IMR-90 (cell line): ENCODE measurements around the gene MEGF9. TPM values are rescaled to one million over a fixed set of nuclear protein-coding genes. Genes with fewer than 3 reads are reported as not detected.

Experiments used
- ATAC-seq: fragments of 200-7000 bp; cut with Tn5 transposase; 2 replicates; pipeline ENCODE4 v1.9.1; 2020; ENCODE audit warnings: low read depth, mild to moderate bottlenecking, moderate library complexity
- BruUV-seq: library from RNA; stranded (reverse); fragments of 400-500 nt; replicated peaks from 2 replicates; lab custom pipeline; 2021; lab: Mats Ljungman, UMichigan
- CTCF ChIA-PET: fragments of 300-600 bp; formaldehyde crosslinking; extraction: SDS; loops from one replicate; lab custom pipeline; 2021; ENCODE audit warnings: antibody characterized with exemption; lab: Yijun Ruan, JAX
- POLR2A ChIA-PET: fragments of 300-600 bp; sonication (Branson Sonifier 250); formaldehyde crosslinking; loops from one replicate; lab custom pipeline; 2022; ENCODE audit warnings: antibody characterized with exemption; ENCODE audit not compliant: unreplicated experiment; lab: Charles Lee
- DNase-seq: peaks from one replicate; pipeline ENCODE4 v3.0.0; 2013
- H2AFZ ChIP-seq: replicated peaks from 2 replicates; pipeline ENCODE3; 2013; ENCODE audit warnings: low read length, mild to moderate bottlenecking; ENCODE audit not compliant: poor library complexity
- H2AK5ac ChIP-seq: 2 replicates; pipeline ENCODE4 v1.6.1; 2013; ENCODE audit warnings: low read depth, low read length, inconsistent platforms
- H2AK9ac ChIP-seq: replicated peaks from 2 replicates; pipeline ENCODE3; 2013; ENCODE audit warnings: mild to moderate bottlenecking, low read depth, low read length, moderate library complexity; ENCODE audit not compliant: poor library complexity
- H2BK120ac ChIP-seq: 2 replicates; pipeline ENCODE4 v1.6.1; 2013; ENCODE audit warnings: low read depth, low read length, inconsistent platforms
- H2BK15ac ChIP-seq: 3 replicates; pipeline ENCODE4 v1.6.1; 2013; ENCODE audit warnings: low read depth, low read length, inconsistent platforms
- H2BK20ac ChIP-seq: 2 replicates; pipeline ENCODE4 v1.6.1; 2013; ENCODE audit warnings: low read depth, mild to moderate bottlenecking, inconsistent platforms, low read length, moderate library complexity
- H2BK5ac ChIP-seq: 2 replicates; pipeline ENCODE4 v1.6.1; 2013; ENCODE audit warnings: mild to moderate bottlenecking, low read depth, low read length, inconsistent platforms; ENCODE audit not compliant: poor library complexity, severe bottlenecking
- H3K14ac ChIP-seq: replicated peaks from 2 replicates; pipeline ENCODE4 v1.6.1; 2013; ENCODE audit warnings: low read depth, low read length, inconsistent platforms
- H3K18ac ChIP-seq: 2 replicates; pipeline ENCODE4 v1.6.1; 2013; ENCODE audit warnings: low read depth, low read length, control low read depth
- H3K23ac ChIP-seq: 2 replicates; pipeline ENCODE4 v1.6.1; 2013; ENCODE audit warnings: low read depth, low read length, inconsistent platforms
- H3K27ac ChIP-seq: 2 replicates; pipeline ENCODE4 v1.5.1; 2013; ENCODE audit warnings: mild to moderate bottlenecking, control low read depth, low read length; ENCODE audit not compliant: insufficient read depth
- H3K27me3 ChIP-seq: 2 replicates; pipeline ENCODE4 v1.6.1; 2013; ENCODE audit warnings: low read length; ENCODE audit not compliant: control insufficient read depth, insufficient read depth
- H3K36me3 ChIP-seq: 2 replicates; pipeline ENCODE4 v1.6.1; 2013; ENCODE audit warnings: low read length, mixed read lengths; ENCODE audit not compliant: control insufficient read depth, insufficient read depth
- H3K4ac ChIP-seq: 2 replicates; pipeline ENCODE4 v1.6.1; 2013; ENCODE audit warnings: low read depth, low read length, inconsistent platforms
- H3K4me1 ChIP-seq: 2 replicates; pipeline ENCODE4 v1.6.1; 2013; ENCODE audit warnings: low read length, mixed read lengths; ENCODE audit not compliant: control insufficient read depth, insufficient read depth
- H3K4me2 ChIP-seq: 2 replicates; pipeline ENCODE4 v1.6.1; 2013; ENCODE audit warnings: low read depth, mild to moderate bottlenecking, control low read depth, low read length, moderate library complexity
- H3K4me3 ChIP-seq: 2 replicates; pipeline ENCODE4 v1.5.1; 2013; ENCODE audit warnings: low read depth, mild to moderate bottlenecking, control low read depth, low read length, moderate library complexity; ENCODE audit not compliant: insufficient read depth
- H3K56ac ChIP-seq: 2 replicates; pipeline ENCODE4 v1.6.1; 2013; ENCODE audit warnings: low read length, inconsistent platforms; ENCODE audit not compliant: insufficient read depth; ENCODE audit errors: extremely low read depth
- H3K79me1 ChIP-seq, 2 experiments: 2 replicates each; pipeline ENCODE4 v1.6.1; 2013; ENCODE audit warnings: low read length in 2 of 2, inconsistent platforms in 1 of 2, low read depth in 1 of 2
- H3K9ac ChIP-seq: 2 replicates; pipeline ENCODE4 v1.6.1; 2013; ENCODE audit warnings: low read depth, low read length, control low read depth
- H3K9me1 ChIP-seq: 2 replicates; pipeline ENCODE4 v1.6.1; 2013; ENCODE audit warnings: low read length, inconsistent platforms; ENCODE audit not compliant: insufficient read depth
- H3K9me3 ChIP-seq: 2 replicates; pipeline ENCODE4 v1.6.1; 2013; ENCODE audit warnings: low read length; ENCODE audit not compliant: control insufficient read depth, insufficient read depth
- H4K20me1 ChIP-seq: 2 replicates; pipeline ENCODE4 v1.6.1; 2013; ENCODE audit warnings: low read length, inconsistent platforms; ENCODE audit not compliant: insufficient read depth
- H4K5ac ChIP-seq: 2 replicates; pipeline ENCODE4 v1.6.1; 2013; ENCODE audit warnings: mild to moderate bottlenecking, low read depth, low read length, control low read depth
- H4K8ac ChIP-seq, 2 experiments: 2 replicates each; pipeline ENCODE4 v1.6.1; 2013; ENCODE audit warnings: low read depth in 2 of 2, low read length in 2 of 2, control low read depth in 1 of 2, inconsistent platforms in 1 of 2
- H4K91ac ChIP-seq: 2 replicates; pipeline ENCODE4 v1.6.1; 2013; ENCODE audit warnings: low read depth, low read length, inconsistent platforms; ENCODE audit not compliant: insufficient read depth
- CEBPB ChIP-seq: IDR thresholded peaks from 2 replicates; pipeline ENCODE4 v1.6.1; 2012; ENCODE audit warnings: low read depth, low read length, improper control_type of control experiment
- CHD1 ChIP-seq: IDR thresholded peaks from 2 replicates; pipeline ENCODE4 v1.6.1; 2012; ENCODE audit warnings: low read depth, low read length, improper control_type of control experiment
- MAFK ChIP-seq: IDR thresholded peaks from 2 replicates; pipeline ENCODE4 v1.6.1; 2012; ENCODE audit warnings: low read depth, low read length, improper control_type of control experiment
- MAZ ChIP-seq: IDR thresholded peaks from 2 replicates; pipeline ENCODE4 v1.6.1; 2012; ENCODE audit warnings: low read depth, mild to moderate bottlenecking, low read length, improper control_type of control experiment, moderate library complexity, borderline replicate concordance
- MXI1 ChIP-seq: IDR thresholded peaks from 2 replicates; pipeline ENCODE4 v1.6.1; 2012; ENCODE audit warnings: low read depth, mild to moderate bottlenecking, low read length, moderate library complexity, borderline replicate concordance
- NFE2L2 ChIP-seq: fragments of 150-350 bp; IDR thresholded peaks from 2 replicates; pipeline ENCODE4 v1.6.1; 2016; ENCODE audit warnings: low read depth, mild to moderate bottlenecking, low read length
- RAD21 ChIP-seq: IDR thresholded peaks from 2 replicates; pipeline ENCODE4 v1.6.1; 2012; ENCODE audit warnings: low read length, improper control_type of control experiment
- RCOR1 ChIP-seq: IDR thresholded peaks from 2 replicates; pipeline ENCODE4 v1.6.1; 2012; ENCODE audit warnings: mild to moderate bottlenecking, low read length, improper control_type of control experiment; ENCODE audit not compliant: insufficient replicate concordance
- RFX5 ChIP-seq: IDR thresholded peaks from 2 replicates; pipeline ENCODE4 v1.8.0; 2012; ENCODE audit warnings: low read depth, mild to moderate bottlenecking, low read length, moderate library complexity
- WGBS, 2 experiments: methylation state at CpG; one replicate each; pipeline versions ENCODE4 v1.1.5 to v1.1.7; 2013; ENCODE audit warnings: missing lambda C conversion rate in 2 of 2; ENCODE audit not compliant: insufficient read length in 1 of 2; ENCODE audit errors: extremely low coverage in 2 of 2; 5-methylcytosine and 5-hydroxymethylcytosine counted together
- dilution Hi-C: fragments of 300-500 bp; cut with HindIII; formaldehyde crosslinking; loops from one replicate; pipeline ENCODE4 v1.14.3; 2018; ENCODE audit warnings: low sequenced_read_pairs; ENCODE audit not compliant: unreplicated experiment
- in situ Hi-C: fragments of 300-500 bp; cut with MboI; formaldehyde crosslinking; loops from 3 replicates; pipeline ENCODE4 v1.14.3; 2019; ENCODE audit warnings: low sequenced_read_pairs, inconsistent platforms, mixed read lengths
- intact Hi-C: fragments of 100-400 bp; cut with micrococcal nuclease; formaldehyde crosslinking; loops from 2 replicates; pipeline ENCODE4 v1.10.0; 2022
- polyA plus RNA-seq, 3 experiments: library from polyadenylated mRNA; depleted of rRNA; stranded (reverse); fragments of >200 nt; gene quantifications; 2 replicates each; pipeline ENCODE4 v1.2.3, GENCODE V29; 2012; ENCODE audit warnings: low replicate concordance in 1 of 3
- total RNA-seq: library from RNA; depleted of rRNA; stranded (reverse); fragments of >200 nt; gene quantifications from 2 replicates; pipeline ENCODE4 v1.2.3, GENCODE V29; 2012
- TF ChIP-seq, protein P1 (sequence below): fragments of 150-350 bp; IDR thresholded peaks from 2 replicates; pipeline ENCODE4 v1.6.1; 2016; ENCODE audit warnings: low read depth, mild to moderate bottlenecking, low read length, moderate library complexity, borderline replicate concordance
- TF ChIP-seq, protein P2 (sequence below): conservative IDR thresholded peaks from 2 replicates; pipeline ENCODE4 v1.5.1; 2012; ENCODE audit warnings: mild to moderate bottlenecking, low read depth, low read length, improper control_type of control experiment
- TF ChIP-seq, protein P3 (sequence below): fragments of 150-350 bp; IDR thresholded peaks from 2 replicates; pipeline ENCODE4 v1.6.1; 2017; ENCODE audit warnings: mild to moderate bottlenecking, antibody characterized with exemption, low read length, low read depth

MEGF9 gene
- total and polyA plus RNA-seq, 2 of the 4 experiments (the other 2 are of a cell fraction): 3.4 TPM

DNA sequence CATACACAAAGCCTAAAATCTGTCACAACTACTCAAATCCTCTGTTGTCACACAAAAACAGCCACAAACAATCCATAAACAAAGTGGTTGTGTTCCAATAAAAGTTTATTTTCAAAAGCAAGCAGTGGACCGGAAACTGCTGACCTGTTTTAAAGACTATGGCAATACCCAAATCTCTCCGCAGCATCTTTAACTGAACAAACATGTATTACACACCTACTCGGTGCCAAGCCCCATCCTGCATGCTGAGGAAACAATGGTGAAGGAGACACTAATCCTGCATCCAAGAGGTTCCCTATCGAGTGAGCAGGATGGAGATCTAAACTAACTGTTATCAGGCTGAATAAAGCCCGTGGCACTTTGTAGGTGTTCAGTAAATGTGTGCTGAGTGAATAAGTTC is 145.5 kb downstream of the MEGF9 start:
- Histone ChIP-seq H2BK20ac (no peak overlapping the region), H3K27ac (no peak overlapping the region), H4K20me1 (no peaks in the 10 kb centered on the region), H4K91ac (no peak overlapping the region), H2AK5ac (no peak overlapping the region), H2BK15ac (no peak overlapping the region), H3K9me1 (peaks cover 7% of the 10 kb centered on the region), H3K4me1 (peaks cover 3% of the 10 kb centered on the region; the same call in 1 of the 2 replicates), H2AFZ (no peak overlapping the region), H3K9me3 (no peaks in the 10 kb centered on the region), H3K14ac (no peak overlapping the region), H3K9ac (no peak overlapping the region), H3K56ac (no peak overlapping the region), H3K36me3 (peaks cover 18% of the 10 kb centered on the region), H4K8ac (no peak overlapping the region), H3K79me1 (peaks cover 46 to 50% of the 10 kb centered on the region in 2 experiments), H3K4me2 (no peak overlapping the region), H3K23ac (no peak overlapping the region), H3K27me3 (no peaks in the 10 kb centered on the region), H2AK9ac (no peak overlapping the region), H3K4me3 (no peak overlapping the region), H3K4ac (no peak overlapping the region), H2BK120ac (no peak overlapping the region), H2BK5ac (no peak overlapping the region), H4K5ac (no peak overlapping the region), H3K18ac (no peak overlapping the region)
- TF ChIP-seq RCOR1 (no peak), MAFK (no peak), CEBPB (no peak), MXI1 (no peak), RAD21 (no peak), NFE2L2 (no peak), CHD1 (no peak), MAZ (no peak), RFX5 (no peak)
- TF ChIP-seq, protein P1, sequence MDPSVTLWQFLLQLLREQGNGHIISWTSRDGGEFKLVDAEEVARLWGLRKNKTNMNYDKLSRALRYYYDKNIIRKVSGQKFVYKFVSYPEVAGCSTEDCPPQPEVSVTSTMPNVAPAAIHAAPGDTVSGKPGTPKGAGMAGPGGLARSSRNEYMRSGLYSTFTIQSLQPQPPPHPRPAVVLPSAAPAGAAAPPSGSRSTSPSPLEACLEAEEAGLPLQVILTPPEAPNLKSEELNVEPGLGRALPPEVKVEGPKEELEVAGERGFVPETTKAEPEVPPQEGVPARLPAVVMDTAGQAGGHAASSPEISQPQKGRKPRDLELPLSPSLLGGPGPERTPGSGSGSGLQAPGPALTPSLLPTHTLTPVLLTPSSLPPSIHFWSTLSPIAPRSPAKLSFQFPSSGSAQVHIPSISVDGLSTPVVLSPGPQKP: no peak
- TF ChIP-seq, protein P2, sequence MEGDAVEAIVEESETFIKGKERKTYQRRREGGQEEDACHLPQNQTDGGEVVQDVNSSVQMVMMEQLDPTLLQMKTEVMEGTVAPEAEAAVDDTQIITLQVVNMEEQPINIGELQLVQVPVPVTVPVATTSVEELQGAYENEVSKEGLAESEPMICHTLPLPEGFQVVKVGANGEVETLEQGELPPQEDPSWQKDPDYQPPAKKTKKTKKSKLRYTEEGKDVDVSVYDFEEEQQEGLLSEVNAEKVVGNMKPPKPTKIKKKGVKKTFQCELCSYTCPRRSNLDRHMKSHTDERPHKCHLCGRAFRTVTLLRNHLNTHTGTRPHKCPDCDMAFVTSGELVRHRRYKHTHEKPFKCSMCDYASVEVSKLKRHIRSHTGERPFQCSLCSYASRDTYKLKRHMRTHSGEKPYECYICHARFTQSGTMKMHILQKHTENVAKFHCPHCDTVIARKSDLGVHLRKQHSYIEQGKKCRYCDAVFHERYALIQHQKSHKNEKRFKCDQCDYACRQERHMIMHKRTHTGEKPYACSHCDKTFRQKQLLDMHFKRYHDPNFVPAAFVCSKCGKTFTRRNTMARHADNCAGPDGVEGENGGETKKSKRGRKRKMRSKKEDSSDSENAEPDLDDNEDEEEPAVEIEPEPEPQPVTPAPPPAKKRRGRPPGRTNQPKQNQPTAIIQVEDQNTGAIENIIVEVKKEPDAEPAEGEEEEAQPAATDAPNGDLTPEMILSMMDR: no peak
- TF ChIP-seq, protein P3, sequence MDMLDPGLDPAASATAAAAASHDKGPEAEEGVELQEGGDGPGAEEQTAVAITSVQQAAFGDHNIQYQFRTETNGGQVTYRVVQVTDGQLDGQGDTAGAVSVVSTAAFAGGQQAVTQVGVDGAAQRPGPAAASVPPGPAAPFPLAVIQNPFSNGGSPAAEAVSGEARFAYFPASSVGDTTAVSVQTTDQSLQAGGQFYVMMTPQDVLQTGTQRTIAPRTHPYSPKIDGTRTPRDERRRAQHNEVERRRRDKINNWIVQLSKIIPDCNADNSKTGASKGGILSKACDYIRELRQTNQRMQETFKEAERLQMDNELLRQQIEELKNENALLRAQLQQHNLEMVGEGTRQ: no peak
- POLR2A ChIA-PET: no interaction called here
- in situ Hi-C loops: no loop called here
- WGBS, 2 experiments: no CpG with 5 or more reads among the region's 5 CpGs
- DNase-seq: no peak
- CTCF ChIA-PET: no interaction called here
- ATAC-seq: no peak
- dilution Hi-C loops: no loop called here
- BruUV-seq: no TSS peak
- intact Hi-C loops: no loop called here
